Sigmoid colon (tissue), 7 donors: ENCODE data around the gene TMEM184B. TPM values are rescaled to one million over a fixed set of nuclear protein-coding genes. Genes with fewer than 3 reads are reported as not detected.

Experiments used
- DNase-seq: peaks from one replicate; pipeline ENCODE4 v3.0.0-alpha.2; 2019
- H3K27ac ChIP-seq, 4 donors: fragments of 200-600 bp; sonication (generic); one replicate each; pipeline ENCODE4 v1.5.1; 2016 to 2019; ENCODE audit warnings: mild to moderate bottlenecking in 1 of 4
- H3K27me3 ChIP-seq, 3 donors: fragments of 200-600 bp; sonication (generic); one replicate each; pipeline ENCODE4 v1.5.1; 2019; ENCODE audit warnings: mild to moderate bottlenecking in 1 of 3
- H3K36me3 ChIP-seq, 4 donors: fragments of 200-600 bp; sonication (generic); one replicate each; pipeline ENCODE4 v1.5.1; 2016 to 2019
- H3K4me1 ChIP-seq, 4 donors: fragments of 200-600 bp; sonication (generic); one replicate each; pipeline ENCODE4 v1.5.1; 2017 to 2019
- H3K4me3 ChIP-seq, 4 donors: fragments of 200-600 bp; sonication (generic); one replicate each; pipeline ENCODE4 v1.5.1; 2017 to 2019; ENCODE audit warnings: mild to moderate bottlenecking in 2 of 4, moderate library complexity in 1 of 4
- H3K9me3 ChIP-seq, 4 donors: fragments of 200-600 bp in 3 of 4; sonication (generic) in 3 of 4; one replicate each; pipeline versions ENCODE4 v1.5.1 to v1.6.1; 2013 to 2019
- EP300 ChIP-seq, 4 donors: sonication (generic); formaldehyde crosslinking; IDR thresholded peaks; one replicate each; pipeline ENCODE4 v1.6.1; 2017; ENCODE audit warnings: antibody characterized with exemption in 4 of 4
- POLR2A ChIP-seq, 2 donors: fragments of 450-650 bp; IDR thresholded peaks; one replicate each; pipeline ENCODE4 v1.6.1; 2016; ENCODE audit warnings: antibody characterized with exemption in 2 of 2, mild to moderate bottlenecking in 2 of 2, moderate library complexity in 2 of 2
- POLR2AphosphoS5 ChIP-seq, 4 donors: sonication (generic); formaldehyde crosslinking; IDR thresholded peaks; one replicate each; pipeline ENCODE4 v1.6.1; 2017; ENCODE audit warnings: antibody characterized with exemption in 4 of 4
- WGBS, 2 donors: extraction: QIAGEN DNeasy Blood & Tissue Kit; methylation state at CpG; one replicate each; pipeline ENCODE4 v1.1.7; 2013; 5-methylcytosine and 5-hydroxymethylcytosine counted together
- intact Hi-C: fragments of 100-400 bp; cut with DNase I; formaldehyde crosslinking; loops from one replicate; pipeline ENCODE4 v1.15.1; 2023
- polyA plus RNA-seq, 3 donors: library from polyadenylated mRNA; stranded (reverse); fragments of 200-250 nt; gene quantifications; one replicate each; pipeline ENCODE4 v1.2.3, GENCODE V29; 2013
- total RNA-seq, 4 donors: library from RNA; depleted of rRNA; stranded (reverse); fragments of >200 nt; gene quantifications; one replicate each; pipeline ENCODE4 v1.1.0, GENCODE V29; 2016
- TF ChIP-seq, protein P1 (sequence below), 4 experiments: fragments of 450-650 bp in 3 of 4; fragments of 200-600 bp in 1 of 4; IDR thresholded peaks; one replicate each; pipeline ENCODE4 v1.5.1; 2016 to 2019; ENCODE audit warnings: antibody characterized with exemption in 4 of 4, mild to moderate bottlenecking in 3 of 4, moderate library complexity in 2 of 4
- donor health status: healthy with polysubstance abuse.
- donor health status: Bipolar disorder and iron deficiency.
- donor health status: healthy.

Gene TMEM184B
- total and polyA plus RNA-seq, 7 donors, result 7.2 to 96.4 (median 42.6) TPM

GRCh38 chr22:38226853-38227649 is 45.8 kb downstream of the TMEM184B start:
- Histone ChIP-seq H3K27me3 (no peaks in the 10 kb centered on the region), H3K36me3 (peaks cover 21 to 91% (median 32%) of the 10 kb centered on the region in 4 donors), H3K27ac (peak overlapping the region in 1 of 4 donors; percentile 85), H3K9me3 (no peaks in the 10 kb centered on the region), H3K4me1 (peaks cover 0 to 25% (median 15%) of the 10 kb centered on the region in 4 donors), H3K4me3 (no peak overlapping the region)
- DNase-seq, result no peak
- 93 to 97% methylated on average over 25 of the region's 25 CpGs for WGBS, 2 donors
- intact Hi-C loops, result no loop called here
- TF ChIP-seq EP300 (IDR thresholded peaks at IDR 0.05) (no peak), POLR2AphosphoS5 (IDR thresholded peaks at IDR 0.05) (no peak), POLR2A (IDR thresholded peaks at IDR 0.05) (no peak)
- TF ChIP-seq, protein P1, sequence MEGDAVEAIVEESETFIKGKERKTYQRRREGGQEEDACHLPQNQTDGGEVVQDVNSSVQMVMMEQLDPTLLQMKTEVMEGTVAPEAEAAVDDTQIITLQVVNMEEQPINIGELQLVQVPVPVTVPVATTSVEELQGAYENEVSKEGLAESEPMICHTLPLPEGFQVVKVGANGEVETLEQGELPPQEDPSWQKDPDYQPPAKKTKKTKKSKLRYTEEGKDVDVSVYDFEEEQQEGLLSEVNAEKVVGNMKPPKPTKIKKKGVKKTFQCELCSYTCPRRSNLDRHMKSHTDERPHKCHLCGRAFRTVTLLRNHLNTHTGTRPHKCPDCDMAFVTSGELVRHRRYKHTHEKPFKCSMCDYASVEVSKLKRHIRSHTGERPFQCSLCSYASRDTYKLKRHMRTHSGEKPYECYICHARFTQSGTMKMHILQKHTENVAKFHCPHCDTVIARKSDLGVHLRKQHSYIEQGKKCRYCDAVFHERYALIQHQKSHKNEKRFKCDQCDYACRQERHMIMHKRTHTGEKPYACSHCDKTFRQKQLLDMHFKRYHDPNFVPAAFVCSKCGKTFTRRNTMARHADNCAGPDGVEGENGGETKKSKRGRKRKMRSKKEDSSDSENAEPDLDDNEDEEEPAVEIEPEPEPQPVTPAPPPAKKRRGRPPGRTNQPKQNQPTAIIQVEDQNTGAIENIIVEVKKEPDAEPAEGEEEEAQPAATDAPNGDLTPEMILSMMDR (IDR thresholded peaks at IDR 0.05), result no peak

DNA sequence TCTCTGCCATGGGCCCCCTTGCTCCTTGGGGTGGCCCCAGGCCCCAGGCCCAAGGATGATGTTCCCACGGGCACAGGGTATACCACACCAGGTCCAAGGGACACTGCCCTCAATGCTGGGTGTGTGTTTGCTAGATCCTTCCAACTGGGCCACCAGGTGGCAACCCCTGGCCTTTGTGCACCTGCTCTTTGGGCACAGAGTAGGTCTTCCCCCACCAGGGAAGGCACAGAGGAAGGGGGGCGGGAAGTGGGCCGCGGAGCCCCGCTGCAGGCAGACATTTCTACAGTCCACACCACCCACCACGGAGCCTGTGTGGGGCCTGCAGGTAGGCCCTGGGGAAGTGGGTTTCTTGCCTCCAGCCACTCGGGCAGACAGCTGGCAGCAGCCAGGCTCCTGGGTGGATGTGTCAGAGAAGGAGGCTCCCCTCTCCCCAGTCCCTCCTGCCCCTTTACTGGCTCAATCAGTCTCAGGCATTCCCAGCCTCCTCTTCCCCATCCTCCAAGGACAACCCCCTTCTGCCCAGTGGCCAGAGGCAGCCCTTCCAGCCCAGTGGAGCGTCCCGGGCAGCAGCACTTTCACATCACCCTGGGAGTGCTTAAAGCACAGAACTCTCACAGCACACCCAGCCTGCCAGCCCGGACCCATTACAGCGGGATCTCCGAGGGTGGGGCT is 49.4 kb downstream of the TMEM184B start:
- Histone ChIP-seq H3K27me3 (no peaks in the 10 kb centered on the region), H3K4me1 (peaks cover 0 to 29% (median 24%) of the 10 kb centered on the region in 4 donors), H3K36me3 (peaks cover 10 to 74% (median 24%) of the 10 kb centered on the region in 4 donors), H3K9me3 (no peaks in the 10 kb centered on the region), H3K4me3 (no peak overlapping the region), H3K27ac (peak overlapping the region in 2 of 4 donors; percentile 11 to 91)
- 74 to 82% methylated on average over 12 of the region's 12 CpGs for WGBS, 2 donors
- DNase-seq, result no peak
- no peak for TF ChIP-seq EP300 (IDR thresholded peaks at IDR 0.05)
- no peak for TF ChIP-seq POLR2A (IDR thresholded peaks at IDR 0.05)
- no peak for TF ChIP-seq POLR2AphosphoS5 (IDR thresholded peaks at IDR 0.05)
- TF ChIP-seq, protein P1 (IDR thresholded peaks at IDR 0.05), result no peak
- intact Hi-C loops, result no loop called here

DNA sequence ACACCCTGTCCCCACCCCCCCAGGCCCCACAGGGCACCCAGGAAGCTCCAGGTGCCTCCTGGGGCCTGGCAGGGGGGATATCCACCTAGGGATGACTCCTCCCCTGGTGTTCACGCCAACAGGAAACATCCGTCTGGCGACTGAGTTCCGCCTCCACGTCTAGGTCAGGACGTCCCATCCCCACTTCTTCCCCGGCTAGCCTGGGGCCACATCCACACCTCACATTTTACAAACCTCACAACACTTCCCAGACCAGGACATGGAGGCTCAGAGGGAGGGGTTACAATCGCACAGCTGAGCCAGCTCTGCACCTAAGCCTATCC is 50.1 kb downstream of the TMEM184B start:
- 37 to 56% methylated on average over 8 of the region's 8 CpGs for WGBS, 2 donors
- H3K4me1 ChIP-seq, result peaks cover 0 to 31% (median 27%) of the 10 kb centered on the region in 4 donors
- H3K36me3 ChIP-seq, result peaks cover 10 to 67% (median 24%) of the 10 kb centered on the region in 4 donors
- TF ChIP-seq POLR2A (IDR thresholded peaks at IDR 0.05), result no peak
- TF ChIP-seq, protein P1 (IDR thresholded peaks at IDR 0.05), result no peak
- no peak for TF ChIP-seq POLR2AphosphoS5 (IDR thresholded peaks at IDR 0.05)
- no peak for TF ChIP-seq EP300 (IDR thresholded peaks at IDR 0.05)
- H3K9me3 ChIP-seq, result no peaks in the 10 kb centered on the region
- peak overlapping the region in 2 of 4 donors; percentile 11 to 91 for H3K27ac ChIP-seq
- H3K27me3 ChIP-seq, result no peaks in the 10 kb centered on the region
- no peak for DNase-seq
- intact Hi-C loops, result no loop called here
- no peak overlapping the region for H3K4me3 ChIP-seq

- Histone ChIP-seq H3K4me3 (no peak overlapping the region), H3K27me3 (no peaks in the 10 kb centered on the region), H3K36me3 (peaks cover 10 to 61% (median 23%) of the 10 kb centered on the region in 4 donors), H3K27ac (peak overlapping the region in 3 of 4 donors; percentile 12 to 91 (median 88)), H3K4me1 (peaks cover 0 to 32% (median 27%) of the 10 kb centered on the region in 4 donors), H3K9me3 (no peaks in the 10 kb centered on the region)
- TF ChIP-seq POLR2AphosphoS5 (IDR thresholded peaks at IDR 0.05) (no peak), EP300 (IDR thresholded peaks at IDR 0.05) (no peak), POLR2A (IDR thresholded peaks at IDR 0.05) (no peak)
- TF ChIP-seq, protein P1 (IDR thresholded peaks at IDR 0.05), result no peak
- 82 to 85% methylated on average over 25 of the region's 25 CpGs for WGBS, 2 donors
- intact Hi-C loops, result no loop called here
- no peak for DNase-seq
Observed at GRCh38 chr22:38221908-38222796, 50.7 kb downstream of the TMEM184B start.
